ENCODE measurements around the gene CDC42EP2.

The CDC42EP2 gene

GRCh38 chr11:65356394-65356972, 41.8 kb downstream of the CDC42EP2 start:
- DNase-seq (ENCODE audit: low spot score): no peak

DNA sequence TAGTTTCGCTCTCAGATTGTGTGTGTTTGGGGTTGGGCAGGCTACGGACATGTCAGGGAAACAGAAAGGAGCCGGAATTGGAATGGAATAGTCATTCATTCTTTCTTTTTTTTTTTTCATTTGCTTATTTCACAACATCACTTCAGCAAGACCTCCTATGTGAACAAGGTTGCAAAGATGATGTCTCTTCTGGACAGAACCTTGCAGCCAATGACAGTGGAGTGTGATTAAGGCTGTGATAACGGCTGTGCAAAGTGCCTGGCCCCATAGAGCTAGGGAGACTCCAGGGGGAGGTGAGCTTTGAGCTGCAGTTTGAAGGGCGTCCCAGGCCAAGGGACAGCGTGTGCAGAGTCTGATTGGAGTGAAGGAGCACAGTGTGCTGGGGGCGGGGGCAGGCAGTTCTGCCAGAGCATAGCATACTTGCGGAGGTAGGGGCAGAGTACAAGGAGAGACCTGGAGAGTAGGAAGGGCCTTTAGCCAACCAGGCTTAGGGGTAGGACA, 43.2 kb downstream of the CDC42EP2 start:
- DNase-seq (ENCODE audit: low spot score): no peak

DNA sequence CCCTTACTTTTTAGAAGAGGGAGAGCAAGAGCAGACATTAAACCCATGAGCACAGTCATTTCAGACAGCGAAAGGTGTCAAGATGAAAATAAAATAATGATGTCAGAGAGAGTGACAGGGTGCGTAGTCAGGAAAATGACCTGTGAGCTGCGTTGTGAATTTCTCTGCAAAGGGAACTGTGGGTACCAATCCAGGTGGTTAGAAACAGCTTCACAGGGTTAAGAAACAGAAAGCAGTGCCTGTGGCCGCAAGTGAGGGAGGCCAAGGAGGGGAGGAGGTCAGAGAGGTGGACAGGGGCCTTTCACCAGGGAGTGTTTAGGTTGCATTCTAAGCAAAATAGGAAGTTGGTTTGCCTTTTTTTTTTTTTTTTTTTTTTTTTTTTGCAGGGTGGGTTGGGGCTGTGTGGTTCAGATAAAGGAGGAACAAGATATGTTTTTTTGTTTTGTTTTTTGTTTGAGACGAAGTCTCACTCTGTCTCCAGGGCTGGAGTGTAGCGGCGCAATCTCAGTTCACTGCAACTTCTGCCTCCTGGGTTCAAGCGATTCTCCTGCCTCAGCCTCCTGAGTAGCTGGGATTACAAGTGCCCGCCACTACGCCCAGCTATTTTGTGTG, 47.8 kb downstream of the CDC42EP2 start:
- DNase-seq (ENCODE audit: low spot score): no peak

DNA sequence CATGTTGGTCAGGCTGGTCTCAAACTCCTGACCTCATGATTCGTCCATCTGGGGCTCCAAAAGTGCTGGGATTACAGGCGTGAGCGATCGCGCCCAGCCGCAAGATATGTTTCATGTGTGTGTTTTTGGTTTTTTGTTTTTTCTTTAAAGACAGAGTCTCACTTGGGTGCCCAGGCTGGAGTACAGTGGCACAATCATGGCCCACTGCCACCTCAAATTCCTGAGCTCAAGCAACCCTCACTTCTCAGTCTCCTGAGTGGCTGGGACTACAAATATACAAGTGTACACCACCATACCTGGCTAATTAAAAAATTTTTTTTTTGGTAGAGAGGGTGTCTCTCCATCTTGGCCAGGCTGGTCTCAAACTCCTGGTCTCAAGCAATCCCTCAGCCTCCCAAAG, 48.3 kb downstream of the CDC42EP2 start:
- DNase-seq (ENCODE audit: low spot score): no peak

- DNase-seq (ENCODE audit: low spot score): no peak
These were observed 49.1 kb downstream of the CDC42EP2 start for GRCh38 chr11:65363770-65364169.

DNA sequence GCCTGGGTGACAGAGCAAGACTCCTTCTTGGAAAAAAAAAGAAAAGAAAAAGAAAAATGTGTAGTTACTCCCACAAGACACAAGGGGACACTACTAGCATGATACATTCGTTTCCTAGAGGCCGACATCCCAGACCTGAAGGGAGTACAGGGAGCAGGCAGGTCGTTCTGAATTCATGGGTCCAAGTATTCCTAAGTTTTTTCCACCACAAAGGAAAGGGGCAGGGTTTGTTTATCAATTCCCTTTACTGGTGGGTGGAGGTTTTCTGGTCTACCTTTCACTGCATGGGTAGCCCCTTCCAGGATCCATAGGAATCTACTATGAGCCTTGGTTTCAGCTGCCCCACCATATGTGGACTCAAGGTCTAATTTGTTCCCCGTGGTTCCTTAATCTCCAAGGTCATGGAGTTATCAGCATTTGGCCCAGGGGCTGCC, 51.7 kb downstream of the CDC42EP2 start:
- peak; percentile 90 for DNase-seq (ENCODE audit: low spot score)

DNA sequence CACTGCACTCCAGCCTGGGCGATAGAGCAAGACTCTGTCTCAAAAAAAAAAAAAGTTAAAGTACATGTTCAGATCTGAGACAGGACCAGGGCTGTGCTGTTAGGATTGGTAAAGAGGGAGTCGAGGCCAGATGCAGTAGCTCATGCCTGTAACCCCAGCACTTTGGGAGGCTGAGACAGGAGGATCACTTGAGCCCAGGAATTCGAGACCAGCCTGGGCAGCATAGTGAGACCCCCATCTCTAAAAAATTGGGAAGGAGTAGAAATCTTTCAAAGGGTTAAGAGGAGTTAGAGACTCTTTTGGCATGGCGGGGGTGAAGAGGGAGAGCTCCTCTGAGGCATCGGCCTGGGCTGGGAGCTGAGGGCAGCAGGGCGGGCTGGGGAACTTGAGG, 56.0 kb downstream of the CDC42EP2 start:
- no peak for DNase-seq (ENCODE audit: low spot score)

Data from RKO (cell line).